Parietal lobe (tissue), 1 donor: ENCODE measurements around the gene IL1A. TPM values are rescaled to one million over a fixed set of nuclear protein-coding genes. Genes with fewer than 3 reads are reported as not detected.

Experiments
- total RNA-seq: library from RNA; depleted of rRNA; stranded (reverse); fragments of >200 nt; gene quantifications from one replicate; pipeline ENCODE4 v1.2.3, GENCODE V29; 2014

IL1A gene
- total RNA-seq = not detected

GRCh38 chr2:112784199-112785189 is at the start of gene IL1A:
Gene IL1A (minus strand): TSS chr2:112784493. CDS start chr2:112783770, 723 bp downstream.

DNA sequence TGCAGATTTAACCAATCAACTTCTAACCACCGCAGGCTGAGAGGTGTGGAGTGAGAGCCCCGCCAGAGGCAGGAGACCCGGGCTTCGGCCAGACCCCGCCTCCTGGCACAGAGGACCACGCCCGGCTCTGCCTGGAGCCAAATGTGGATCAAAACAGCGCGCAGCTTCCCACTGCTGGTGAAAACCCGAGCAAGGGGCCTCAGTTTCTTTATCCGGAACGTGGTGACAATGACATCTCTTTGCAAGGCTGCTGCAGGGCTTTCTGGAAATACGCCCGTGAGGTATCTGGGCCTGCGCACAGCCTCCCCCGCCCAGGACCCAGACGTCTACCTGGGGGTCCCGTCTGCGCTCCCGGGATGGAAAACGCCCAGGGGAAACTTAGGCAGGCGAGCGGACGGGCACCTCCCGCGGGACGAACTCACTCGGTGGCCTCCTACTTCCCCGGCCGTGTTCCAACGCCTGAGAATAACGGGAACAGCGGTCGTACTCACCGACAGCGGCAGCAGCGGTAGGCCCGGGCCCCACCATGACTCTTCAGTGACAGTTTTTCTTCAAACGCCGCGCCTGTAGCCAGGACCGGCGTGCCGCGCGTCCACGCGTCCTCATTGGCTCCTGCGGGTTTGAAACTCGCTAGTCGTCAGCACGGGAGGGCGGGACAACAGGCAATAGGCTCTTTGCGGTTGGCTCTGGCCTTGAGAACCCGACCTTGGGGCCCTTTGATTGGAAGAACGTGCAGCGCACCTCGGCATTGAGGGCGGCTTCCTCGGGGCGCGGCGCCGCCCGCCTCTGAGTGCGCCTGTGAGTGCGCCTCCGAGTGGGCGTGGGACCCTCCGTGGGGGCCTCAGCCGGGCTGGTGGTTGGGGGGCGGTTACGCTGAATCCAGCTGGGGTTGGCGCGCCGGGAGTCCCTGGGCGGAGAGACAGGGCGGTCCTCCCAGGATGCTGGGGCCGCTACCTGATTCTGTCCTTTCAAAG is 19.9 kb downstream of the IL1A start, which contains the start of gene CKAP2L:
TSS of gene CKAP2L (minus strand) at position 539 of the 974 bp plus-strand sequence. CDS start at position 528, 11 bp downstream.

Other genes starting within 250 kb of the IL1A start
- gene POLR1B, start 242.0 kb downstream of the IL1A start, total RNA-seq = 32.2 TPM
- 3.8 TPM for gene CHCHD5, start 199.9 kb downstream of the IL1A start, total RNA-seq
- 60.7 TPM for gene SLC20A1, start 138.6 kb downstream of the IL1A start, total RNA-seq
- gene NT5DC4, start 63.5 kb downstream of the IL1A start, total RNA-seq = not detected
- gene CKAP2L, start 19.9 kb downstream of the IL1A start, total RNA-seq = 4.7 TPM
- gene IL1B, start 52.3 kb upstream of the IL1A start, total RNA-seq = 2.2 TPM
- gene IL37, start 126.7 kb upstream of the IL1A start, total RNA-seq = not detected
- not detected for gene IL36G, start 193.5 kb upstream of the IL1A start, total RNA-seq
- not detected for gene IL36A, start 221.0 kb upstream of the IL1A start, total RNA-seq